ENCODE measurements around the gene P2RX5.
A peak's percentile ranks its signal among the peaks of the same experiment; 100 is the strongest.
"Not testable (repeated sequence)": the region's sequence is repeated elsewhere in the genome, so short reads cannot be mapped to it uniquely, and the experiment has no call there.

Gene P2RX5

GRCh38 chr17:3730881-3731429 is 35.0 kb upstream of the P2RX5 start:
- peaks cover 12% of the 10 kb centered on the region; the same call in 1 of the 2 replicates for H4K20me1 ChIP-seq
- H3K27me3 ChIP-seq, result no peaks in the 10 kb centered on the region
- TF ChIP-seq Cebpa-rat (IDR thresholded peaks at IDR 0.05), result no peak
- no peak overlapping the region for H3K9ac ChIP-seq
- peaks cover 46% of the 10 kb centered on the region for H3K4me1 ChIP-seq
- H3K9me3 ChIP-seq, result no peaks in the 10 kb centered on the region
- peak overlapping the region; percentile 12; the same call in 1 of the 2 replicates for H3K4me2 ChIP-seq
- peaks cover 39% of the 10 kb centered on the region for H3K36me3 ChIP-seq
- no peak overlapping the region for H3K27ac ChIP-seq
- H3K4me3 ChIP-seq, result no peak overlapping the region

- H4K20me1 ChIP-seq, result peaks cover 23% of the 10 kb centered on the region; the same call in 1 of the 2 replicates
- H3K4me1 ChIP-seq, result peaks cover 57% of the 10 kb centered on the region
- H3K4me3 ChIP-seq, result no peak overlapping the region
- TF ChIP-seq Cebpa-rat (IDR thresholded peaks at IDR 0.05), result no peak
- H3K9me3 ChIP-seq, result no peaks in the 10 kb centered on the region
- H3K27ac ChIP-seq, result no peak overlapping the region
- H3K27me3 ChIP-seq, result no peaks in the 10 kb centered on the region
- peaks cover 49% of the 10 kb centered on the region for H3K36me3 ChIP-seq
- no peak overlapping the region for H3K9ac ChIP-seq
- H3K4me2 ChIP-seq, result no peak overlapping the region
Observed at GRCh38 chr17:3729881-3730280, 33.9 kb upstream of the P2RX5 start.

- Histone ChIP-seq H3K4me1 (peaks cover 64% of the 10 kb centered on the region), H4K20me1 (peaks cover 32% of the 10 kb centered on the region; the same call in 1 of the 2 replicates), H3K36me3 (peaks cover 49% of the 10 kb centered on the region), H3K4me2 (peak overlapping the region; percentile 98; the same call in 1 of the 2 replicates)
- H3K27me3 ChIP-seq, H3K9me3 ChIP-seq, H3K4me3 ChIP-seq, H3K9ac ChIP-seq, H3K27ac ChIP-seq: not testable (repeated sequence)
Observed at GRCh38 chr17:3728099-3728498, 32.1 kb upstream of the P2RX5 start.

- Histone ChIP-seq H3K4me1 (peaks cover 65% of the 10 kb centered on the region), H3K4me3 (peak overlapping the region; percentile 98), H3K27me3 (no peaks in the 10 kb centered on the region), H3K9ac (peak overlapping the region; percentile 95), H3K9me3 (no peaks in the 10 kb centered on the region), H3K4me2 (peak overlapping the region; percentile 98), H4K20me1 (peaks cover 32% of the 10 kb centered on the region; the same call in 1 of the 2 replicates), H3K27ac (peak overlapping the region; percentile 51), H3K36me3 (peaks cover 49% of the 10 kb centered on the region)
- TF ChIP-seq Cebpa-rat (IDR thresholded peaks at IDR 0.05), result no peak
Observed at GRCh38 chr17:3727041-3727440, 31.1 kb upstream of the P2RX5 start.

- TF ChIP-seq Cebpa-rat (IDR thresholded peaks at IDR 0.05), result no peak
- H3K9ac ChIP-seq, result peak overlapping the region; percentile 95
- H4K20me1 ChIP-seq, result peaks cover 32% of the 10 kb centered on the region; the same call in 1 of the 2 replicates
- H3K4me3 ChIP-seq, result peak overlapping the region; percentile 98
- no peaks in the 10 kb centered on the region for H3K27me3 ChIP-seq
- no peaks in the 10 kb centered on the region for H3K9me3 ChIP-seq
- H3K4me2 ChIP-seq, result peak overlapping the region; percentile 98
- peaks cover 63% of the 10 kb centered on the region for H3K36me3 ChIP-seq
- peak overlapping the region; percentile 90 for H3K27ac ChIP-seq
- H3K4me1 ChIP-seq, result peaks cover 73% of the 10 kb centered on the region
Observed at GRCh38 chr17:3724378-3725077, 28.6 kb upstream of the P2RX5 start.

- no peaks in the 10 kb centered on the region for H3K9me3 ChIP-seq
- peak within 1 kb of the TSS; percentile 98 for H3K4me3 ChIP-seq
- H3K9ac ChIP-seq, result peak within 1 kb of the TSS; percentile 95
- no peaks in the 10 kb centered on the region for H3K27me3 ChIP-seq
- peak within 1 kb of the TSS; percentile 98 for H3K4me2 ChIP-seq
- H3K4me1 ChIP-seq, result peaks cover 73% of the 10 kb centered on the region
- H4K20me1 ChIP-seq, result peaks cover 32% of the 10 kb centered on the region; the same call in 1 of the 2 replicates
- H3K27ac ChIP-seq, result peak within 1 kb of the TSS; percentile 90
- no peak for TF ChIP-seq Cebpa-rat (IDR thresholded peaks at IDR 0.05)
- peaks cover 63% of the 10 kb centered on the region for H3K36me3 ChIP-seq
Observed at GRCh38 chr17:3723556-3724377, 27.8 kb upstream of the P2RX5 start, which contains the start of gene HASPIN. Gene HASPIN (plus strand): TSS chr17:3723903. CDS start chr17:3723936, 33 bp downstream.

GRCh38 chr17:3723188-3723555 is 27.2 kb upstream of the P2RX5 start:
- Histone ChIP-seq H3K4me2 (peak overlapping the region; percentile 98), H3K27me3 (no peaks in the 10 kb centered on the region), H3K27ac (peak overlapping the region; percentile 90), H3K9me3 (no peaks in the 10 kb centered on the region), H3K9ac (peak overlapping the region; percentile 95), H3K36me3 (peaks cover 63% of the 10 kb centered on the region), H3K4me1 (peaks cover 71% of the 10 kb centered on the region), H4K20me1 (peaks cover 32% of the 10 kb centered on the region; the same call in 1 of the 2 replicates), H3K4me3 (peak overlapping the region; percentile 98)
- TF ChIP-seq Cebpa-rat (IDR thresholded peaks at IDR 0.05), result no peak

- Histone ChIP-seq H3K4me3 (peak overlapping the region; percentile 98), H3K27me3 (no peaks in the 10 kb centered on the region), H3K36me3 (peaks cover 63% of the 10 kb centered on the region), H3K4me2 (peak overlapping the region; percentile 98), H4K20me1 (peaks cover 32% of the 10 kb centered on the region; the same call in 1 of the 2 replicates), H3K9ac (peak overlapping the region; percentile 95), H3K4me1 (peaks cover 66% of the 10 kb centered on the region), H3K27ac (peak overlapping the region; percentile 90), H3K9me3 (no peaks in the 10 kb centered on the region)
- TF ChIP-seq Cebpa-rat (IDR thresholded peaks at IDR 0.05), result no peak
Observed at GRCh38 chr17:3722716-3723115, 26.8 kb upstream of the P2RX5 start.

GRCh38 chr17:3719265-3719664 is 23.3 kb upstream of the P2RX5 start:
- Histone ChIP-seq H3K4me3 (no peak overlapping the region), H3K9ac (no peak overlapping the region), H3K27me3 (no peaks in the 10 kb centered on the region), H3K4me1 (peaks cover 39% of the 10 kb centered on the region), H3K4me2 (no peak overlapping the region), H4K20me1 (0 out of 2 replicates have a peak, but pooled peaks cover 3% of the 10 kb centered on the region), H3K9me3 (no peaks in the 10 kb centered on the region), H3K36me3 (peaks cover 74% of the 10 kb centered on the region), H3K27ac (no peak overlapping the region)
- no peak for TF ChIP-seq Cebpa-rat (IDR thresholded peaks at IDR 0.05)

Measured in BLaER1 (cell line).